A673 (cell line): ENCODE results near the gene AKAP6.

Experiments
- CTCF ChIP-seq: fragments of 300-800, 200-600 bp; sonication (generic); conservative IDR thresholded peaks from 2 replicates; pipeline ENCODE4 v1.5.1; 2017; ENCODE audit warnings: low read depth, mild to moderate bottlenecking, antibody characterized with exemption, low read length, moderate library complexity, mixed read lengths
- EZH2 ChIP-seq: fragments of 200-600 bp; sonication (generic); IDR thresholded peaks from 2 replicates; pipeline ENCODE4 v1.6.1; 2017; ENCODE audit warnings: borderline replicate concordance, low read depth, mild to moderate bottlenecking, mixed read lengths, antibody characterized with exemption, low read length; ENCODE audit not compliant: poor library complexity, severe bottlenecking

- TF ChIP-seq CTCF (no peak), EZH2 (no peak)
Measured at GRCh38 chr14:32514236-32514635, 185.1 kb downstream of the AKAP6 start.
